Measurements from ENCODE around the gene PKLR. TPM values are rescaled to one million over a fixed set of nuclear protein-coding genes. Genes with fewer than 3 reads are reported as not detected.

Gene PKLR
- total and polyA plus RNA-seq, 3 donors from 2014 or later = 0.25 to 2.0 (median 0.87) TPM

- no peaks in the 10 kb centered on the region for H3K9me3 ChIP-seq
- H3K4me1 ChIP-seq = peaks cover 9% of the 10 kb centered on the region
- intact Hi-C loops (cut with DNase I; ENCODE audit: low total_unique reads) = no loop called here
- peak overlapping the region; percentile 84 to 86 for H3K27ac ChIP-seq
- no peaks in the 10 kb centered on the region for H3K36me3 ChIP-seq (ENCODE audit: low read depth, missing control alignments)
- DNase-seq = no peak
- TF ChIP-seq, protein P1, sequence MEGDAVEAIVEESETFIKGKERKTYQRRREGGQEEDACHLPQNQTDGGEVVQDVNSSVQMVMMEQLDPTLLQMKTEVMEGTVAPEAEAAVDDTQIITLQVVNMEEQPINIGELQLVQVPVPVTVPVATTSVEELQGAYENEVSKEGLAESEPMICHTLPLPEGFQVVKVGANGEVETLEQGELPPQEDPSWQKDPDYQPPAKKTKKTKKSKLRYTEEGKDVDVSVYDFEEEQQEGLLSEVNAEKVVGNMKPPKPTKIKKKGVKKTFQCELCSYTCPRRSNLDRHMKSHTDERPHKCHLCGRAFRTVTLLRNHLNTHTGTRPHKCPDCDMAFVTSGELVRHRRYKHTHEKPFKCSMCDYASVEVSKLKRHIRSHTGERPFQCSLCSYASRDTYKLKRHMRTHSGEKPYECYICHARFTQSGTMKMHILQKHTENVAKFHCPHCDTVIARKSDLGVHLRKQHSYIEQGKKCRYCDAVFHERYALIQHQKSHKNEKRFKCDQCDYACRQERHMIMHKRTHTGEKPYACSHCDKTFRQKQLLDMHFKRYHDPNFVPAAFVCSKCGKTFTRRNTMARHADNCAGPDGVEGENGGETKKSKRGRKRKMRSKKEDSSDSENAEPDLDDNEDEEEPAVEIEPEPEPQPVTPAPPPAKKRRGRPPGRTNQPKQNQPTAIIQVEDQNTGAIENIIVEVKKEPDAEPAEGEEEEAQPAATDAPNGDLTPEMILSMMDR (IDR thresholded peaks at IDR 0.05) = no peak
- TF ChIP-seq POLR2A (IDR thresholded peaks at IDR 0.05) = no peak
- H3K27me3 ChIP-seq = no peaks in the 10 kb centered on the region
- peak overlapping the region; percentile 76 to 88 for H3K4me3 ChIP-seq
- 14 to 20% methylated on average over 10 to 11 of the region's 11 CpGs for whole genome bisulfite sequencing, 2 donors
Measured at GRCh38 chr1:155309423-155310021, 8.3 kb upstream of the PKLR start.

DNA sequence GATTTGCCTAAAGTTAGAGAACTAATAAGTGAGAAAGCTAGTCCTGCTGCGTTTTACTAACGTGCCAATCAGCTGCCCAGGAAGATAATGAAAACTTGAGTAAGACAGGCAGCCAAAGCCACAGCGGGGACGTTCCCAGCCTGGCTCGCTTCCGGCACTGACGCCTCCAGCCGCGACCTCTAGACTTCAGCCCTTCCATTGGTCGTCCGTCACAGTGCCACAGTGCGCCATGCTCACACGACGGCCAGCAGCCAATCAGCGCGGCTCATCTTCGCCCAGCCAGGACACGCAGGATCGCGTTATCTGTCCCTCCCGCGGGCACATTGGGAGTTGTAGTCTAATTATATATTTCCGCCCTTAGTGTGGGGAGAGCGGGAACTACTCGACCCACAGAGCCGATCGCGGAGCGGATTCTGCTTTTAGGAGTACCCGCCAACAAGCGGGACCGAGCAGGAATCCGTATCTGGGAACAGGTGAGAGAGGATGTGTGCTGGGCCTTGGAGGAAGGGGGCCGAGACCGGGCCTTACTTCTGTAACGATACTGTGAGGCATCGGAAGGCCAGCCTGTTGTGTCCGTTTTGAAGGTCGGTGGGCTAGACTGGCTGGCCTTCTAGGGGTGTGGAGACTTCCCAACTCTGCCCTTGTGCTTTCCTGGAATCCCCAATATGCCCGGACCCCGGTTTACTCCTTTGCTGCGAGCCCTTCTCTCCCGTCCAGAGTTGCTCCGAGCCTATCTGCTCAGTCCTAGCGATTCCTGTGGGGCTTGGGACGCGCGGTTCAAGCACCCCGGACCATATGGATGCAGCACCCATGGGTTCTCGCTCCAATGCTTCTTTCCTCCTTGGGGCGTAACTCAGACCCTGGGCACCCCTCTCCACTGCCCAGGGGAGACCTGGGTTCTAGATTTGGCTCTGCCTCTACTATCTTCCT lies 7.5 kb upstream of the PKLR start, which contains the start of gene FDPS:
FDPS (plus strand) TSS at position 374 of the 930 bp plus-strand sequence. CDS start 924 bp downstream, outside the sequence.
- TF ChIP-seq POLR2A (IDR thresholded peaks at IDR 0.05) = peak; percentile 2
- TF ChIP-seq, protein P1 (IDR thresholded peaks at IDR 0.05) = peak in 2 of 3 experiments; percentile 42 to 69
- DNase-seq = peak; percentile 99
- Histone ChIP-seq H3K4me1 (peaks cover 9% of the 10 kb centered on the region), H3K36me3 (ENCODE audit: low read depth, missing control alignments) (no peaks in the 10 kb centered on the region), H3K27ac (peak within 1 kb of the TSS; percentile 84 to 86), H3K9me3 (no peaks in the 10 kb centered on the region), H3K27me3 (no peaks in the 10 kb centered on the region), H3K4me3 (peak within 1 kb of the TSS; percentile 76 to 88)
- 0% methylated on average over 28 to 51 of the region's 51 CpGs for WGBS, 2 donors
- intact Hi-C loops (cut with DNase I; ENCODE audit: low total_unique reads) = no loop called here

GRCh38 chr1:155307247-155307740 lies 6.1 kb upstream of the PKLR start:
- no peaks in the 10 kb centered on the region for H3K36me3 ChIP-seq (ENCODE audit: low read depth, missing control alignments)
- no peak overlapping the region for H3K27ac ChIP-seq
- WGBS, 2 donors = 67 to 72% methylated on average over 6 of the region's 6 CpGs
- no peaks in the 10 kb centered on the region for H3K9me3 ChIP-seq
- peaks cover 9% of the 10 kb centered on the region for H3K4me1 ChIP-seq
- H3K27me3 ChIP-seq = no peaks in the 10 kb centered on the region
- intact Hi-C loops (cut with DNase I; ENCODE audit: low total_unique reads) = no loop called here
- no peak for DNase-seq
- TF ChIP-seq POLR2A (IDR thresholded peaks at IDR 0.05) = no peak
- TF ChIP-seq, protein P1 (IDR thresholded peaks at IDR 0.05) = no peak
- H3K4me3 ChIP-seq = no peak overlapping the region

- Histone ChIP-seq H3K36me3 (ENCODE audit: low read depth, missing control alignments) (no peaks in the 10 kb centered on the region), H3K27me3 (no peaks in the 10 kb centered on the region), H3K4me1 (peaks cover 9% of the 10 kb centered on the region), H3K27ac (no peak overlapping the region), H3K4me3 (no peak overlapping the region), H3K9me3 (no peaks in the 10 kb centered on the region)
- WGBS, 2 donors = 78 to 84% methylated on average over 6 to 7 of the region's 7 CpGs
- no peak for DNase-seq
- intact Hi-C loops (cut with DNase I; ENCODE audit: low total_unique reads) = no loop called here
- TF ChIP-seq POLR2A (IDR thresholded peaks at IDR 0.05) = no peak
- TF ChIP-seq, protein P1 (IDR thresholded peaks at IDR 0.05) = no peak
Measured at GRCh38 chr1:155305881-155306391, 4.7 kb upstream of the PKLR start.

Data from testis (tissue), 3 donors.